CD4-positive, alpha-beta T cell treated with Interleukin-4 for 4 hours (primary cell): ENCODE measurements around the gene DUS1L.
A peak's percentile ranks its signal among the peaks of the same experiment; 100 is the strongest.
"Not testable (repeated sequence)": the region's sequence is repeated elsewhere in the genome, so short reads cannot be mapped to it uniquely, and the experiment has no call there.

Experiments used
- DNase-seq: peaks from one replicate; pipeline ENCODE4 v3.0.0-alpha.2; 2020

Gene DUS1L

DNA sequence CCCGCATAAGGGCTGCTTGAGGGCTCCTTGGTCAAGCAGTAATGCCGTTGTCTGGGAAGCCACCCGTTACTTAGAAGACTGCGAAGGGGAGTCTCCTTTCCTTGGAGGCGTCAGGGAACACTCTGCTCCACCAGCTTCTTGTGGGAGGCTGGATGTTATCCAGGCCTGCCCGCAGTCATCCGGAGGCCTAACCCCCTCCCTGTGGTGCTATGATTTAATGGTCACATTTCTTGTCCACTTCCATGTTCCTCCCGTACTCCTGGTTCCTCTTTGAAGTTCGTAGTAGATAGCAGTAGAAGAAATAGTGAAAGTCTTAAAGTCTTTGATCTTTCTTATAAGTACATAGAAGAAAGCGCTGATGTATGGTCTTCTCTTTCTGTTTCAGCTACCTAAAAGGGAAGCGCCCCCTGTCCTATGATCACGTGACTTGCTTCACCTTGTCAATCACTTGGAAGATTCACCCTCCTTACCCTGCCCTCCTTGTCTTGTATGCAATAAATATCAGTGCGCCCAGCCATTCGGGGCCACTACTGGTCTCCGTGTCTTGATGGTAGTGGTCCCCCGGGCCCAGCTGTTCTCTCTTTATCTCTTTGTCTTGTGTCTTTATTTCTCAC is 26.7 kb downstream of the DUS1L start:
- not testable (repeated sequence) for DNase-seq

DNA sequence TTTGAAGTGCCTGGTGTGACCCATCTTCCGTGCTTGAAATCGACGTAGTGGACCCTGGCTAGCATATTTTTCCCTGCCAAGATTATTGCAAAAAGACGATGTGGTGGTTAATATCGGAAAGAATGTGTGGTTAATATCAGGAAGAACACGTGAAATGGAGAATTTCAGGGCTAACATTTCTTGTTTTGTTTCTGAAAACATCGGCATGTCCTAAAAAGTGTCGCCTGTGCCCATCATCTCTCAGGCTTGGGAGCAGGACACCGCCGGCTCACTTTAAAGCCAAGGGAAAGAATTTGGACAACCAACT is 27.8 kb downstream of the DUS1L start:
- no peak for DNase-seq

DNA sequence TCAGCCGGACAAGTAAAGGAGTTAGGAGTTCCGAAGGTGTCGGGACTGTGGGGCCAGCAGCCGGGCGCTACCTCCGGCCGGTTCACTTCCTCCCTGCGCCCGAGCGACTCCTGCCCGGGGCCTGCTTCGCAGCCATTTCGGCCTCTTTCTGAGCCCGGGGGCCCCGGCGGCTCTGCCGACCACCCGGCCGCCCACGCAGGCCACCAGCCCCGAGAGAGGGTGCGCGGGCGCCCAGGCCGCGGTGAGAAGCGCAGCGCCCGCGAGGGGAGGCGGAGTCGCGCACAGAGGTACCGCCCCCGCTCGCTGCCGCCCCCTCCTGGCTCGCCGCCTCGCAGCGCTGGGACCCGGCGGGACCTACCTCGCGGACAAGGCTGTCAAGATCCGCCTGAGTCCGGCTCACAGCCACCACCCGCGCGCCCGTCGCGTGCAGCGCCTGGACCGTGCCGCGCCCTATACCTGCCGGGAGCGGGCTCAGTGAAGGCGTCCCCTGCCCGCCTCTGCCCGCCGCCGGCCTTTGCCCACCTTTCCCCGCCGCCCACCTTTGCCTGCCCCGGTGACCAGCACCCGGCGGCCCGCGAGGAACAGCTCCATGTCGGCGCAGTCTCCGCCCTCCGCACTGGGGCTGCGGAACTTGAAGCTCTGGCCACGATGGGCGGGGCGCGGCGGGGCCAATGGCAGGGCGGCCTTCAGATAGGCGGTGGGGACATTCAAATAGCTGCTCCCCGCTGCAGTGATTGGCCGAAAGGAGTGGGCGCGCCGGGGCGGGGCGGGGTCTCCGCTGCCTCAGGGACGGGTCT is 28.3 kb downstream of the DUS1L start, which contains the start of gene DCXR:
TSS of gene DCXR (minus strand) at position 606 of the 797 bp plus-strand sequence. CDS start at position 591, 15 bp downstream.
- peak; percentile 95 for DNase-seq

DNA sequence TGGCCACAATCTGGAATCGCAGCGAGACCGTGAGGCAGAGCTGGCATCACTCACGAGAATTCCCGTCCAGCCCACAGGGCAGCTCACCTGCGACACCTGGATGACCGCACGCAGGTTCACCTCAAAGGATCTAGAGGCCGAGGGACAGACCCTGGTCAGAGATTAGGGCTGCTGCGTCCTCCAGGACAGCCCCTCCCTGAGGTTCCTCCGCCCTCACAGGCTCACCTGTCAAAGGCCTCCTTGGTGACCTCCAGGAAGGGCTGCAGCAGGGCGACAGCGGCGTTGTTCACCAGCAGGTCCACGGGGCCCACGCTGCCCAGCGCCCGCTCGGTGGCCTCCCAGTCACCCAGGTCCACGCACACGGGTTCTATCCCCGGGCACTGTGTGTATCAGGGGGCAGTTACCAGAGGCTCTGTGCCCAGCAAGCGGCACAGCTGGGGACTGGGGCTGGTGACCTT is 28.9 kb downstream of the DUS1L start:
- no peak for DNase-seq

DNA sequence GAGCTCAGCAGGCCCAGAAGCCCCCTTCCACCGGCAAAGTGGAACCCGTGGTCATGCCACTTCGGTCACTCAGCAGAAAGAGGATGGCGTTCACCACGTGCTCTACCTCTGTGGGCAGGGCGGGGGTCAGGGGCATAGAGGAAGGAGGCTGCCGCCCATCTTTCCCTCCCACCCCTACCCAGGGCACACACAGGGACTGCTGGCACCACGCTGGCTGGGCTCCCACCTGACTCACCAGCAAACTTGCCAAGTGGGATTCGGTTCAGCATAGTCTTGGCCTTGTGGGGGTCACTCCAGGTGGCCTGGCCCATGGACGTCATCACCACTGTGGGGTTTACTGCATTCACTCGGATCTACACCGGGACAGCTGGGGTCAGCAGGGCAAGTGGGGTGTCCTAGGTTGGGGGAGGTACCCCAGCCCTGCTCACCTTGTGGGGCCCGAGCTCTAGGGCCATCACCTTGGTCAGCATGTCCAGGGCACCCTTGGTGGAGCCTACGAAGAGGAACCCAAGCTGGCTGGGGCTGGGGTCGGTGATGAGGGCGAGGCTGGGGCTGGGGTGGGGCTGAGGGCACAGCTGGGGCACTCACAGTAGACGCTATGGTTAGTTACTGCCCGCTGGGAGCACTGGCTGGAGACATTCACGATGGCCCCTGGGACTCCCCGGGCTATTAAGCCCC is 29.5 kb downstream of the DUS1L start:
- DNase-seq = no peak

DNA sequence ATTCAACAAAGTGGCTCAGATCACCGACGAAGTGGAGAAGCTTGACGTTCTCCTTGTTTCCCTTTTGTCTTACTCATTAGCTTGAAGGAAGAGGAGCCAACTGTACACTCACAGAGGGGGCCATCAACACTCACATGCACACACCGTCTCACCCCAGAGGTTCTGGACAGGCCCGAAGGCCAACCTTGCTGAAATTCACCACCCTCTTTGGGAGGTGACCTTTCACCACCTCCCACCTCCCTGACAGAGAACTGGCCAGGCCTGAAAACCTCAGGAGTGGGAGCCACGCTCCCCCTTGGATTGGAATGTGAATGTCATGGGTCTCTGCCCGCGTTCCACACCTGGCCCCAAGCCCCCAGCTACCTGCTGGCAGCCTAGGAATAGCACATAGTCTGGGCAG is 30.1 kb downstream of the DUS1L start:
- no peak for DNase-seq

DNA sequence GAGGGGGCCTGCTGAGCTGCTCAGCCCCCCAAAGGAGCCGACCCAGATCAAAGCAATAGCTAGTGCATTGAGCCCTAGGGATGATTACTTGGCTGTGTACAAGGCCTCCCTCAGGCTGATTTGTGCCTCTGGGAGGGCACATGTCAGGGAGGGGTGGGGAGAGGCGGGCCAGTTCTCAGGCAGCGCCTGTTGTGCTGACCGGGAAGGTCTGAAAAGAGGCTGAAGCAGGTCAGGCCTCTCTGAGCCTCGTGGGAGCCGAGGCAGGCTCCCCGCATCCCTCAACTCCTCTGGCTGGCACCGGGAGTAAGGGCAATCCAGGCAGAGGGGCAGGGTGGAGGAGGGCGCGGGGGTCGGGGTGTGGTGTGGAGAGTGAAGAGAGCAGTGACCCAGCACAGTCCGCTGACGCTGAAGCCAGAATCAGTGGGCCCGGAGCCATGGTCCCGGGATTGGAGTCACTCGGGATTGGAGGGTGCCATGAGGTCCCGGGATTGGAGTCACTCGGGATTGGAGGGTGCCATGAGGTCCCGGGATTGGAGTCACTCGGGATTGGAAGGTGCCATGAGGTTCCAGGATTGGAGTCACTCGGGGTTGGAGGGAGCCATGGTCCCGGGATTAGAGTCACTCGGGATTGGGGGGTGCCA is 31.1 kb downstream of the DUS1L start:
- no peak for DNase-seq

DNA sequence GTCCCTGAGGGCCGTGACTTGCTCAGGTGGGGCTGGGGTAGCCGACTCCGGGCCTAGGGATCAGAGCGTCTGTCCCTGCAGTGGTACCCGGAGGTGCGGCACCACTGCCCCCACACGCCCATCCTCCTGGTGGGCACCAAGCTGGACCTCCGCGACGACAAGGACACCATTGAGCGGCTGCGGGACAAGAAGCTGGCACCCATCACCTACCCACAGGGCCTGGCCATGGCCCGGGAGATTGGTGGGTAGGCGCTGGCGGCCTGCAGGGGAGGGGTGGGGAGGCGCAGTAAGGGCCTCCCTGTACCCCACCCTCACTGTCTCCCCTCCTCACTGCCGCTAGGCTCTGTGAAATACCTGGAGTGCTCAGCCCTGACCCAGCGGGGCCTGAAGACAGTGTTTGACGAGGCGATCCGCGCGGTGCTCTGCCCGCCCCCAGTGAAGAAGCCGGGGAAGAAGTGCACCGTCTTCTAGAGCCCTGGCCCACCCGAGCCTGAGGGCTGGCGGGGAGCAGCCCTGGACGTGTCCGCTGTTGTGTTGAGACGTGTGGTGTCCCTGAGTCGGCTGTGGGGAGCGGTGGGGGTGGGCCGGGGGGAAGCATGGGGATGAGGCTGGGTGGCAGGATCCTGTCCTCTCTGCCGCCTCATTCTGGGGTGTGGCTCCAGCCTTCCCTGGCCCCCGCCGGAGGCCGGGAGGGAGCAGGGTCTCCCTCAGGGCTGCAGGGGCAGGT is 32.1 kb downstream of the DUS1L start:
- no peak for DNase-seq

DNA sequence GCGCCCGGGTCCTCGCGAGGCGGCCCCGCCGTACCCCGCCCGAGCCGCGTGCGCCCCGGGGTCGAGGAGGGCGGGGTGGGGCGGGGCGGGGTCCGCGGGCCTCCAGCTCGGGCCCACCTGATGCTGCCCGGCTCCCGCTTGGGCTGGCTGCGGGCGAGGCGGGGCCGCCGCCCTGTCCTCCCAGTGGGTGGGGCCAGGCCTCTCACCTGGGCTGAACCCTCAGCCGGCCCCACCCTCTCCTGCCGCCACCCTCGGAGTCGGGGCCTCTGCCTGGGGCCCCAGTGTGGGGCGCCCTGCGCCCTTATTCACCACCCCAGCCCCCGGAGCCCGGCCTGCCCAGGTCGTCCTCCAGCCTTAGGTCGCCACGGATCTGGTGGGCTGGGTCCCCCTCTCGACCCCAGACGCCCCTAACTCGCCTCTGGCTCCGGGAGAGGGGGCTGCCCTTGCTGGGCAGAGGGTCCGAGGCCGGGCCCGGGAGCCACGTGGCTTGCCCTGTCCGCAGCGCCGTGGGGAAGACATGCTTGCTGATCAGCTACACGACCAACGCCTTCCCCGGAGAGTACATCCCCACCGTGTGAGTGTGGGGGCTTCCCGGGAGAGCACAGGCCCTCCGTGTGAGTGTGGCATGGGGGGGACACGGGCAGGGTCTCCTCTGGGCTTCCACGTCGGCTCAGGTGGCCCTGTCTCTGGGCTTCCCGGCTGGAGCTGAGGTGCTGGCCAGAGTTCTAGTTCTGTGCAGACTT is 33.5 kb downstream of the DUS1L start:
- DNase-seq = no peak

DNA sequence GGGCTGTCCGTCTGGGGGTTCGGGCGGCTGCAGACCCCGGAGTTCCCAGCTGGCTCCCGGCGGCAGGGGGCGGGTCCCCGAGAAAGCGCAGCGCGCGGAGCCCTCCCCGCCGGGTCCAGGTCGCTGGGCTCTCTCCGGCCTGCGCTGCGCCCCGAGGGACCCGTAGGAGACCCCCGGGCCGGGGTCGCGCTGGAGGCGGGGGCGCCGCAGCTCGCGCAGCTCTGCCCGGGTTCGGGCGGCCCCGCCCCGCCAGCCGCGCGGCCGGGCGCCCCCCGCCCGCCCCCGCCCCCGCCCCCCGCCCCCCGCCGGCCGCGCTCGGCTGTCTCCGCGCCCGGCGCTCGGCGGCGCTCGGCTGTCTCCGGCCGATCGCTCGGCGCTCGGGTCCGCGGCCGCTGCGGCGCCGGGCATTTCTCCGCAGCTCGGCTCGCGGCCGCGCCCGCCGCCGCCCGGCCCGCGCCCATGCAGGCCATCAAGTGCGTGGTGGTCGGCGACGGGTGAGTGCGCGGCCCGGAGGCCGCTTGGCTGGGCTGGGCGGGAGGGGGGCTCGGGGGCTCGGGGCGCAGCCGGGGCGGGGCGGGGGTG is 34.2 kb downstream of the DUS1L start, which contains the start of gene RAC3:
TSS of gene RAC3 (plus strand) at position 376 of the 582 bp plus-strand sequence. CDS start at position 460, 84 bp downstream.
- DNase-seq = no peak

DNA sequence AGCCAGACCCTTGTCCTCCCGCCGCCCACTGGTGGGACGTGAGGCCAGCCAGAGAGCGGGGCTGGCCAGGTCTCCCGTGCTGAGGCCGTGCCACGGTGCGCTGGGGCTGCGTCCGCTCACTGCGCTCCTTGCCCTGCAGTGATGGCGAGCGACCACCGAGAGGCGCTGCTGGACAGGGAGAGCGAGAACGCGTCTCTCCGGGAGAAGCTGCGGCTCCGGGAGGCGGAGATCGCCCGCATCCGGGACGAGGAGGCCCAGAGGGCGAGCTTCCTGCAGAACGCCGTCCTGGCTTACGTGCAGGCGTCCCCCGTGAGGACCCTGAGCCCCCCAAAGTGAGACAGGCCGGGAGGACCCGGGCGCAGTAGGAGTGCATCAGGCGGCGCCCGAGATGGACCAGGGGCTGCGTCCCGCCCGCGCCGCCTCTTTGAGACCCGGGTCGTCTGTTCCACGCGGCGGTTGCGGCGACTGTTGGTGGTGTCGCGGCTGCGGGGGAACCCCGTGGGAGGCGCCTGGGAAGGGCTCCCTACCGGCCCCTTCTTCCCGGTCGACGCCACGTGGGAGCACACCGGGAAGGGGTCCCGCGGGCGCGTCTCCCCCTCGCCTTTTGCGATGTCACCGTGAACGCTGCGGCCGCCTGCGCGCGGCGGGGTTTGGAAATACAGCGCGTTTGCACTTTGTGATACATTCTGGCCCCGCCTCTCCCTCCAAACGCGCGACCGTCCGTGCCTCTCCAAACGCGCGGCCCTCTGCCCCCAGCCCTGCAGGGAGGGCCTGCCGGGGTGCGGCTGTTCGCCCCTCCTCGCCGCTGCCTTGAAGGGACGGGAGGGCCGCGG is 34.9 kb downstream of the DUS1L start:
- peak; percentile 78 for DNase-seq

DNA sequence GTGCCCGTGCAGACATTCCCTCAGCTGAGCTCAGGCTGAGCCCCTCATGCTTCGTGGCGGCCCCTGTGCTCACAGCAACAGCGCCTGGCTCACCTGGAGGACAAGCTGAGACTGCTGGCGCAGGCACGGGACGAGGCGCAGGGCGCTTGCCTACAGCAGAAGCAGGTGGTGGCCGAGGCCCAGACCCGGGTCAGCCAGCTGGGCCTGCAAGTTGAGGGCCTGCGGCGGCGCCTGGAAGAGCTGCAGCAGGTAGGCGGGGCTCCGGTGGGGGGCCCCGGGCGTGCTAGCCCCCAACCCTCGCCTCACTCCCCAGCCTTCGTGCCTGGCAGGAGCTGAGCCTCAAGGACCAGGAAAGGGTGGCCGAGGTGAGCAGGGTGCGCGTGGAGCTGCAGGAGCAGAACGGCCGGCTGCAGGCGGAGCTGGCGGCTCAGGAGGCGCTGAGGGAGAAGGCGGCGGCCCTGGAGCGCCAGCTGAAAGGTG is 35.6 kb downstream of the DUS1L start:
- DNase-seq = no peak

DNA sequence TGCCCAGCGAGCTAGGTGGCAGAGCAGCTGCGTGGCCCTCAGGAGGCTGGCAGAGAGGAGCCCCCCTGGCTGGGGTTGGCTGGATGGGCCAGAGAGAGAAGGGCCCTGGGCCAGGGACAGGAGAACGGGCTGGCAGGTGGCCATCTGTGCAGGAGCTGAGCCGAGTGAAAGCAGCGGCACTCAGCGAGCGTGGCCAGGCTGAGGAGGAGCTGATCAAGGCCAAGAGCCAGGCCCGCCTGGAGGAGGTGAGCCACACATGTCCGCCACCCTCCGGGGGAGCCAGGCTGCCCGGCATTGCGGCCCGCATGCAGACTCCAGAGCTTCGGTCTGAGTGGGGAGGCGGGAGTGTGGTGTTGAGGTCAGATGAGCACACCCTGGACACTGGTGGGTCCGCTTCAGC is 36.2 kb downstream of the DUS1L start:
- DNase-seq = no peak

DNA sequence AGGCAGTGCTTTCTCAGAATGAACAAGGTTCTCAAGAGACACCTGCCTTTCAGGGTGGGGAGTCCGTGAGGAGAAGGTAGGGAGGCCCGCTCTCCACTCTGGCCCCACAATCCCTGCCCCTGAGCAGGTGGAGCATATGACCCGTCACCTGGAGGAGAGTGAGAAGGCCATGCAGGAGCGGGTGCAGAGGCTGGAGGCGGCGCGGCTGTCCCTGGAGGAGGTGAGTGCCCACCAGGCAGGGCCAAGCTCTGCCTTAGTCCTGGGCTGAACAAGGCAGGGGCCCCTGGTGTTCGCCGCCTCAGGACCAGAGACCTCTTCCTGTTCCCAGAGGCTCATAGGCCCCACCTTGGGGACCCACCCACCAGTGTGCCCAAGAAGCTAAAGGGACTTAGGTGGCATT is 36.6 kb downstream of the DUS1L start:
- no peak for DNase-seq

DNA sequence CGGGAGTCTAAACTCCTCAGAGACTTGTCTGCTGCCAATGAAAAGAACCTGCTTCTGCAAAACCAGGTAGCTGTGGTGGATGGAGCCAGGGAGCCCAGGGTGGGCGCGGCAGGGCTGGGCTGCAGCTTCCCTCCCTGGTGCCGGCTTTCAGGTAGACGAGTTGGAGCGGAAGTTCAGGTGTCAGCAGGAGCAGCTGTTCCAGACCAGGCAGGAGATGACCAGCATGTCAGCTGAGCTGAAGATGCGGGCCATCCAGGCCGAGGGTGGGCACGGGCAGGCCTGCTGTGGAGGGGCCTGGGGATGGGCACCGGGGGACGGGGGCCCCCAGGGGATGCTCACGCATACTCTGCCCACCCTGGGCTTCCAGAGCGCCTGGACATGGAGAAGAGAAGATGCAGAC is 37.4 kb downstream of the DUS1L start:
- no peak for DNase-seq

DNA sequence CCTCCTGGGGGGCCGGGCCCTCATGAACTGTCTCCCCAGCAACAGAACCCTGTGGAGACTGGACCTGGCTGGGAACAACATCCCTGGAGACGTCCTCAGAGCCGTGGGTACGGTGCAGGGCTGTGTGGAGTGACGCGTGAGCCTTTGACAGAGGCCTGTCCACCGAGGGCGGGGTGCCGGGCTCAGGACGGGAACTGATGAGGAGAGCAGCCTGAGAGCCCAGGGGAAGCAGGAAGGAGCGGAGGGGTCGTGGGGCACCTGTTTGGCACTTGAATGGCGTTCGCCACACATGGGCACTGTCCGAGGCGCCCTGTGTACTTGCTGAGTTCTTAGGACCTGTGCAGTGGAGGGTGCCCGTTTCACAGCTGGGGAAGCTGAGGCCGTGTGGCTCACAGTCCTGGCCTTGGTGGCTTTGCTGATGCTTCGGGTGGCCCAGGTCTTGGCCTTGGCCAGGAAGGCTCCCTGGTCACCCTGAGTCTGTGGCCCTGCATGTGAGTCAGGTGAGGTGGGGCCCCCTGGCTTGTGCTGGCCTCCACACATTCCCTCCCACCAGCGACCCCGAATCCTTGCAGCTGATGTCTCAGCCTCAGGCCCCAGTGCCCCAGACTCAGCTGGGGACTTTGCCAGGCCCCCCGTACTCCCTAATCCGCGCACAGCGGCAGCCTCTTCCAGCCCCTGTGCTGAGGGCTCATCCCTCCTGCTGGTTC is 40.0 kb downstream of the DUS1L start:
- DNase-seq = no peak

DNA sequence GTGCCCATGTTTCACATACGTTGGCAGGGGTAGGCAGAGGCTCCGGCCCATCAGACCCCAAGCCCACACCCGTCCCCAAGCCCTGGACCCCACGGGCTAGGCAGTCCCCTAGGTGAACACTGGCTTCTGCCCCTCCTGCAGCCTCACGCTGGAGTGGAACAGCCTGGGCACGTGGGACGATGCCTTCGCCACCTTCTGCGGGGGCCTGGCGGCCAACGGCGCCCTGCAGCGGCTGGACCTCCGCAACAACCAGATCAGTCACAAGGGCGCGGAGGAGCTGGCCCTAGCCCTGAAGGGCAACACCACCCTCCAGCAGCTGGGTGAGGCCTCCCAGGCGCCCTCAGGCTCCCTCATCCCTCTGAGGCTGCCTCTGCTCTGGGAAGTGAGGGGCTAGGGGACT is 40.7 kb downstream of the DUS1L start:
- DNase-seq = no peak

DNA sequence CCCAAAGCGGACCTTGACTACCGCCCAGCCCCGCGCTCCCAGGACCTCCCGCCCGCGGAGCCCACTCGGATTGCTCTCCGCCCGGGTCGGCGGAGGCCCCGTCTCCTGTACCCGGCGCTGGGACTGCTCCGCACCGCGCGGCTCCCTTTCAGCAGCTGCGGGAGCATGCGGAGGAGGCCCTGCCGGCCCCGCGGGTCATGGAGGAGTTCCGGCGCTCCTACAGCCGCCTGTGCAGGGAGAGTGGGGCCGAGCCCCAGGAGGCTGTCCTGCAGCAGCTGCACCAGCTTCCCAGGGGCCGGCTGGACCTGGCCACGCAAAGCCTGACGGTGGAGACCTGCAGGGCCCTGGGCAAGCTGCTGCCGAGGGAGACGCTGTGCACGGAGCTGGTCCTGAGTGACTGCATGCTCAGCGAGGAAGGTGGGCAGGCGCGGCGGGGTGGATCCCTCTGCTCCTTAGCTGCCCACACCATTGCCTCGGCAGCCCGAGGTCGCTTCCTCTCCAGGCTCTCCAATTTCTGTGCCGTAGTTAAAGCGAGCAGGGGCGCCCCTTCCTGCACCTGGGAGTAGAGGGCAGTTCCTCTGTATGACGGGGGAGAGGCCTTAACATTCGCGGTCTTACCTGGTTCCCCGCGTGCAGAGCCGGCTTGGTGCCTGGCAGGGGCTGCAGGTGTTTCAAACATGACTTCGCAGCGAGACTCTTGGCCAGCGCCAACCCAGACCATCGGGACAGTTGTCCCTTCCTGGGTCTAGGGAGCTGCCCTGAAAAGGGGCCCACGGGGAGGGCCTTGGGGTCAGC is 42.0 kb downstream of the DUS1L start:
- no peak for DNase-seq

DNA sequence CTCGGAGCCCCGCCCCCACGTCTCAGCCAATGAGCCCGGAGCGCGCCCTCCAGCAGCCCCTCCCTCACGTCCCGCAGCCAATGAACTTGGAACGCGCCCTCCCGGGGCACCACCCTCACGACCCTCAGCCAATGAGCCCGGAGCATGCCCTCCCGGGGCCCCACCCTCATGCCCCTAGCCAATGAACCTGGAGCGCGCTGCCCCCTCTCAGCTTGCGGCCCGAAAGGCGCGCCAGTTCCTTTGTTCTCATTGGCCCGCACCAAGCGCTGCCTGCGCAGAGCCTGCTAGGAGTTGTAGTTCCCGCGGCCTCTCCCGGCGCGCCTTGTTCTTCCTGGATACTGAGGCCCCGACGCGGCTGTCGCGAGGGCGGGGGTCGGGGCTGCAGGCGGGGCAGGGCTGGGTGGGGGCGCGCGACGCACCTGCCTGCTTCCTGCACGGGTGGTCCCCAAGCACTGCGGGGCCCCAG is 42.6 kb downstream of the DUS1L start, which contains the start of gene LRRC45:
TSS of gene LRRC45 (plus strand) at position 325 of the 466 bp plus-strand sequence. CDS start 339 bp downstream, outside the sequence.
- peak; percentile 100 for DNase-seq
